Measurements from ENCODE around the gene SPOCK2.

The SPOCK2 gene

DNA sequence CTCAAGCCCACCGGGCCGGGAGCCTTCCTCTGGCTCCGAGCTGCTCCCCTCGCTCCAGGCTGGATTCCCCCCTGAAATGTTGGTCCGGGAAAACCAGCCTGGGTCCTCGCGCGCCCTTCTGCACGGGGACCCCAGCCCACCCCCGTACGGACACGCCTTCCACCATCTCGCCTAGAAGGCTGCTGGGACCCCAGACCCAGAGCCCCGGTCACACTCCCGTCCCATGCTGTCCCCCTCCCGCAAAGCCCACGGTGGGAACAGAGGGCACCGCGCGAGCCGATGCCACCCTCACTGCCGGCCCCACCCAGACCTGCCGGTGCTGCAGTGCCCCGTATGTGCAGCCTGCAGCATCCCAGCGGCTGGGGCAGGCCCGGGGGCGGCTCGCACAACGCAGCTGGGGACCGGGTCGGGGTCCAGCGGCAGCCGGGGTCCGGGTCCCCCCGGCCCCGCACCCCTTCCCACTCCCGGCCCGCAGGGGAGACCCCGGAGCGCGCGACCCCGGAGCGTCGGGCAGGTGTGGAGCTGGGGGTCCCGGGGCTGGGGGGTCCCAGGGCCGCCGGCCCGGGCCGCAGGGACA is 871 bp downstream of the SPOCK2 start:
- DNase-seq: peak; percentile 37

DNA sequence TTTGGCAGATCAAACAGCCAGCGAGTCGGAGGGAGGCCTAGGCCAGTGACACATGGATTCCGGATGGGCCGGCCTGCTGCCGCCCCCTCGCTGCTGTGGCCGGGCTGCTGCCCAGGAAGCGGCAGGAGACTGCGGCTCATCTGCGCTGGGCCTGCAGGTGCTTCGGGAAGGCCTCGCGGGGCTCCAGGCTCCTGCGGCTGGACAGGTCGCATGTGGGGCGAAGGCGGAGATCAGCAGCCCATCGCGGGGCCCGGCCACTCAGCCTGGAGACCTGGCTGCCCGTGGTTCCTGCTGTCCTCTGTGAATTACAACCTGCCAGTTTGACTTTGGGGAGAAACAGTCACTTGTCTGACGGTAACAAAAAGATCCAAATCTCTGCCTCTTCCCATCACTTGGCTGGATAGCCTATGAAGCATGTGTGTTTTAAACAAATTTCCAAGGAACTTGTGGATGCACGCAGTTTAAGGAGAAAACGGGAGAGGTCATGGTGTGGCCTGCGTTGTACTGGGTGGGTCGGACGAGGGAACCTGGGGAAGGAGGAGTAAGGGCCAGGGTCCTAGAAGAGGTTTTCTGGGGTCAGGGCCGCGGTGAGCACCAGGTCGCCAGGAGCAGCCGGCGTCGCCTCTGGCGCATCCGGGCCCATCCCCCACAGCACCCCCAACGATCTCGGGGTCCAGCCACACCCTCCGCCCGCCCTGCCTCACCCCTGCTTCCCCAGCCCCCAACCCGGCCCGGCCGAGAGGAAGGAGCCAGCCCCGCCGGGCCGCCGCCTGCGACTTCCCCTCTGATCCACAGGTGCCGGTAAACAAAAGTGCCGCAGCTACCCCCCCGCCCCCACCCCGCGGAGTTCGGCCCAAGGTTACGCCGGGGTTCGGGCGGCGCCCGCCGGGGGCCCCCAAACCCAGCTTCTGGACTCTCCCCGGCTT is 1.6 kb downstream of the SPOCK2 start:
- peak; percentile 57 for DNase-seq

DNA sequence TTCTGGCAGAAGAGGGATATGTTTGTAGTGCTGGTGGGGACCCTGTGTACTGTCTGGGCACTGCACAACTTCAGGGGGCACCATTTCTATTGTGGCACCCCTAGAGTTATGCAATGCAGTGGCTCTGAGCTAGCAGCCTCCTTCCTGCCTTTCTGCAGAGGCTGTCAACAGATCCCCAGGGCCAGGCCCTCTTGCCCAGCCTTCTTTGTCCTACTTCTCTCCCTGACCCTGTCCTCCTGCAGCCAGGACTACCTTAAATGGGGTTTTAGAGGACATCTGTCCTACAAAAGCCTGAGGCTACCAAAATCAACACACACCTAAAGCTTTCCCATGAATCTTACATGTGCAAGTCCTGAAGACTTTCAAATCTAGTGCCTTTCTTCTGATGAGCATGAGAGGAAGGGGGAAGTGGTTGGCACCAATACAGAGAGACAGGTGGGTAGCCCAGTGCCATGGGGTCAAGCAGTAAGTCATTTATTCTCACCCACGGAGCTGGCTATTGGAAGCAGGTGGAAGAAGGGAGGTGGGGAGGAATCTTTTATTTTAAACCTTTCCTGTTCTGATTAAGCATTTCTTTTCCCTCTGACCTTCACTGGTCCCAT is 2.4 kb downstream of the SPOCK2 start:
- DNase-seq: no peak

DNA sequence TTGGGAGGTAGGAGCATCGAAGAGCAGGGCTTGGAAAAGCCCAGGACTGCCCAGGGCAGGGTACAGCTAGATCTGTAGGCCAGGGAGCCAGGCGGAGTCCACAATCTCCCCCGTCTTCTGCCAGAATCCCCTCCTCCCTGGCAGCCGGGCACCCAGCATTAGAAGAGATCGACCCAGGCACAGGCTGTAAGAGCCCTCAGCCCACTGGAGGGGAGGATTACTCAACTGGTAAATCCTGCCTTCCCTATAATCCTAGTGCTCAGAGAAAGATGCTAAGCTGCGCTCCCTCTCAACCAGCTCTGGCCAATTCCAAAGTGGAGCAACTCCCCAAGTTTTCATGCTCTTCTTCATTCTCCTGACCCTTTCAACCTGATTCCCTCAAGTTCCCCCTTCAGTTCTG is 3.2 kb downstream of the SPOCK2 start:
- no peak for DNase-seq

DNA sequence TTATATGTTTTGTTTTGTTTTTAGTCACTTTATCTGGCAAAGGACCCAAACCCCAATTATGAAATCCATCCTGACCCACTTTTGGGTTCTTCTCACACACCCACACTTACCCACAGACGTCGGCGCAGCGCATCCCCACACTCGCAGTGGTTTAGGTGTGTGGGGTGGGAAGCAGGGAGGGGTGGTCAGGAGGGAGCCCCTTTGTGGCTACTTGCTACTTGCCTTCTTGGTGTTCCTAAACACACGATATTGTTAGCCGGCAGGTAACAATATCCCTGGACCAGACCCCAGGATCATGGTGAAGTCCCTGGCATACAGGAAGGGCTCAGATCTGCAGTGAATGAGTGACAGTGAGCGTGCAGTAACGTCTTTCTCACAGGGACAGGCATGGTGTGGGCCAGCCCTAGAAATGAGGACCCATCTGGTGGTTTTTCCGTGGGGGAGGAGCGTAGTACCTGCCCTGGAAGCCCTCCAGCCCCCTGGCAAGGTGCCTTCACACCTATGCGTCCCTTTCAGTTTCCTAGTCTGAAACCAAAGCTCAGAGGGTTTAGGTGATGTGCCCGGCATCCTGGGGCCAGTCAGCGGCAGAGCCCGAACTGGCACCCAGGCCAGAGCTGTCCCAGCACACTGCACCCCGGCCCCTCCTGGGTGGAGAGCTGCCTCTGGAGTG is 4.4 kb downstream of the SPOCK2 start:
- DNase-seq: peak; percentile 54

DNA sequence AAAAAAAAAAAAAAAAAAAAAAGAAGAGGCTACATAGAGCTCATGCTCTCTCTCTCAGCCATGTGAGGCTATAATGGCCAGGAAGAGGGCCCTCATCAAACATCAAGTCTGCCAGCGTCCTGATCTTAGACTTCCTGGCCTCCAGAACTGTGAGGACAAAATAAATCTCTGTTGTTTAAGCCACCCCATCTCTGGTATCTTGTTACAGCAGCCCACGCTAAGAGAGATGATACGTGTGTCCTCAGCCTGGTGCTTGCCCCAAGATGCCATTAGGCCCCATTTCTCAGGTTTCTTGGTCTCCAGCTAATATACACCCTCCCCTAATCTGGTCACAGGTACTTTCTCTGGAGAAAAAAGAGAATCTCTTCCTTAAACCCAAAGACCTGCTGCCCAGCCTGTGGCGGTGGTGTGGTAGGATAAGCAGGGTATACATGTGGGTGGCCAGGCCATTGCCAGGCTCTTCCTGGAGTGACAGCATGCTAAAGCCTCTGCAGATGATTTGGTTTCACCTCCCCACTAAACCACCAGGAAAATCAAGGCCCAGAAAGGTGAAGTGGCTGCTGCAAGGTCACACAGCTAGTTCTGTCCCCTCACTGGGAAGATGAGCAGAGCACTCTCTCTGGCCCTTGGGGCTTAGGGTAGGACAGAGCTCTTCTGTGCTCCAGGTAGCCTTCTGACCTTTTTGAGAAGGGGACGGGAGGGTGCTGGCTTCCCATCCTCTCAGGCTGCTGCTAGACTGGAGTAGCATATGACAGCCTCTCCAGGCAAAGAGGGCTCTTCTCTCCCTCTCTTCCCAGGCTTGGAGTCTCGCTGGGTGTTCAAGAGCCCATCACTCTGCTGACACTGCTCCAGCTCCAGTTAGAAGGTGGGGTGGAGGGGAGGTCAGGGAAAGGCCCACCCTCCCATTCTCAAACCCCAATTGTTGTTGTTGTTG is 5.2 kb downstream of the SPOCK2 start:
- no peak for DNase-seq

DNA sequence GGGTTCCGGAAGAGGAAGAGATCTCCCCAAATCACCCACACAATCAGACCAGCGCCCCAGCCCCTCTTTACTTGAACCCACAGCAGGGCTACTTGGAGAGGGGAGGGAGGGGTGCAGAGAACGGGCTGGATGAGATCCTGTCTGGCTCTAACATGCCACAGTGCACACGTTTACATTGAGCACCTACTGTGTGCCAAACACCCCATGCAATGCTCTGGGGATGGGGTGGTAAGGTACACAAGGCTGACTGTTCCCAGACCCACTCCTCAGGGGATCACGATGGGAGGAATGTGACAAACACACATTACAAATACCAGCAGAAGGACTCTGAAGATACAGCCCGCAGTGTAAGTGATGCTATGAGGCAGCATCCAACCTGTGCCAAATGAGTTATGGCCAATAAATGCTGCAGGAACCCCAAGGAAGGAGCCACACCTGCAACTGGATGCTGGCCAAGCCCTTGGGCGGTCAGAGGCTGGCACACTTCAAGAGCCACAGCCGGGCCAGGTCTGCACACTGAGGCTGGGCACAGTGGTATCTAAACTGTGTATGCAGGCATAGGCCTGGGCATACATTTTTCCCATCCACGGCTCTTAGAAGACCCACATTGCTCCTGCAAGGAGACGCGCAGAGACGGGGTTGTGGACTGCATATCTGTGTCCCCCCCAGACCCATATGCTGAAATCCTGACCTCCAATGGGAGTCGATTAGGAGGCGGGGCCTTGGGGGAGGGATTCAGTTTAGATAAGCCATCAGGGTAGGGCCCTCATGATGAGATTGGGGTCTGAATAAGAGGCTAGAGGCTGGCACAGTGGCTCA is 6.4 kb downstream of the SPOCK2 start:
- DNase-seq: no peak

DNA sequence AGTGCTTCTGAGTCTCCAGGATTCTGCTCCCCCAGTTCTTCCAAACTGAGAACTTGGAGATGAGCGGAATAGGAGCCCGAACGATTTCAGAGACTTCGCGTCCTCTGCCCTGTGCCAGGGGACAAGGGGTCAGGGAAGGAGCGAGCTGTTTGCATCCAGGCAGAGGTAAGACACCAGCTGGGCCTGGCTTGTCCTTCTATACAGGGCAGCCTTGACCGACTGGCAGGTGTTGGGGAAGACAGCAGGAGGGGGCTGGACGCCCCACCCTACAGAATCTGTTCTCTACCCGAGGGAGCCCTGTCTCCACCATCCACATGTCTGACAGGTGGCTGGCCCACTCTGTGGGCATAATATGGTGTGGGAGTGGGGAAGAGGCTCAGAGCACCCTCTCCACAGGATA is 7.1 kb downstream of the SPOCK2 start:
- DNase-seq: no peak

DNA sequence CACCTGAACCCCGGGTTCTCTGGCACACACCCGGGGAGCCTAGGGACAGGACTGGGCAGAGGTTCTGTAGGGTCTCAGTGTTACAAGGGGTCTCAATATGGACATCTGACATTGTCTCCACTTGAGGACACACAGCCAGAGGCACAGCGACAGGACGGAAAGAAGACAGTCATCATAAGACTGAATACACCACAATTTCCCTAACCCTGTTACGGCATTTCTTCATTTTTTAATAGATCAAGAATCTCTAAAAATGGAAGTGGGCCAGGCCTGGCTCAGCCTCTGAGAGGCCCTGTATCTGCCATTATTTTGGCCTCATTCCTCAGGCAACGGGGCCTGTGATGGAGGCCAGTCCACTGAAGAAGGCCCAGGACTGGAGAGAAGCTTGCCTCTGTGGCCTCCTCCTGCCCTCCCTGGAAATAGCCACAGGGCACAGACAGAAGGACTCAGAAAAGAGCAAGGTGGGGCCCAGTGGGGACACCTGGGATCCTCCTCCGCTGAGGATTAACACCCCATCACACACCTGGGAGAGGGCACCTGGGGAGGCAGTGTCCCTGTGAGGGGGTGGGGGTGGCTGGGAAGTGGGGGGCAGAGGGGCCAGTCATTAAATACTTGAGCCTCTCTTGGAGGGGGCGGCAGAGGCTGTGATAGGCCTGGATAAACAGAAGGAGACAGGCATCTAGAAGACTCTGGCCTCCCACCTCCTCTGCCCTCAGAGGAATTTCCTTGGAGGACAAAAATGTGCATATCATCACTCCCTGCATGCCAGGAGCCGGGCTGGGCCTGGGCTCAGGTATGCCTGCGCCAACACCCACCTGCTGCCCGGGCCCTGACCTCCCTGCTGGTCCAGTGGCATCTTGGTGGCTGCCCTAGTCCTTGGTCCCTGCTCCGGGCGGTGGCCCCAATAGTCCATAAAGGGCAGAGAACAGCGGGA is 8.0 kb downstream of the SPOCK2 start:
- DNase-seq: no peak

DNA sequence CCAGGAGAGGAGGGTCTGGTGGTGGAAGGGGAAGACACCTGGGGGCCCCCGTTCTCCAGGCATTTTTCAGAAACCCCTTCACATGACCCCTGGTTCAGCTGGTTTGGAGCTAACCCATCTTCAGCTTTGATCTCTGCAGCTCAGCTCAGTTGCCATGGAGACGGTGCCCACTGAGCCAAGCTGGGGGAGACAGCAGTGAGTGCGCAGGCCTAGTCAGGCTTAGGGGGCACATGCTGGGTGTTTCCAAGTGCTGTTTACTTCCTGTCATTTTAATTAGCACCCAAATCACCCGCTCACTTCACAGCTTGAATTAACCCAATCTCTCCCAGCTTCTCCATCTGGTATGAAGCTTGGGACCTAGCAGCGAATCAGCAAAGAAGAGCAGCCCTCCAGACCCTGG is 9.0 kb downstream of the SPOCK2 start:
- DNase-seq: peak; percentile 59

DNA sequence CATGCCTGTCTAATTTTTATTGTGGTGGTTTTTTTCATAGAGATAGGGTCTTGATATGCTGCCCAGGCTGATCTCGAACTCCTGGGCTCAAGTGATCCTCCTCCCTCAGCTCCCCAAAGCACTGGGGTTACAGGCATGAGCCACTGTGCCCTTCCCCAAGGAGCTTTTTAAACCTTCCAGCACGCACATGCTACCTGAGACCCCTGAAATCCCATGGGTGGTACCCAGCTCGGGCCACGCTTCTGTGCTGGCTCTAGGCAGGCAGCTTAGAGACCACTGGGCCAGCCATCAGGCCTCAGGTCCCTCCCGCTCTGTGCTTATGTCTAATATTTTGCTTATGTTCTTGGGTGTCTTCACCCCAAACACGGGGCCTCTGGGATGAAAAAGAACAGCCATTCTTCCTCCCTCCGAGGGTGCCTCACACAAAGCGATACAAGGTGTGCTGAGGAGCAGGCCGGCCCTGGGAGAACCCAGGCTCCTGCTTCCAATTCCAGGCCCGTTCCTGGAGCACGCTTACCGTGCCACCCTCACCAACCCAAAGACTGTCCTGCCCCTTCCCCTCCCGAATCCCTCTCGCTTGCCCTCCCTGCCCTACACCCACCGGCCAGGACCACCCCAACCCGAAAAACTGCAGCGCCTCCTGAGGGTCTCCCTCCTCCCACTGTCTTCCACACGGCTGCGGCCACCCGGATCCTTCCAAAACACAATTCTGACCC is 10.9 kb downstream of the SPOCK2 start:
- DNase-seq: no peak

DNA sequence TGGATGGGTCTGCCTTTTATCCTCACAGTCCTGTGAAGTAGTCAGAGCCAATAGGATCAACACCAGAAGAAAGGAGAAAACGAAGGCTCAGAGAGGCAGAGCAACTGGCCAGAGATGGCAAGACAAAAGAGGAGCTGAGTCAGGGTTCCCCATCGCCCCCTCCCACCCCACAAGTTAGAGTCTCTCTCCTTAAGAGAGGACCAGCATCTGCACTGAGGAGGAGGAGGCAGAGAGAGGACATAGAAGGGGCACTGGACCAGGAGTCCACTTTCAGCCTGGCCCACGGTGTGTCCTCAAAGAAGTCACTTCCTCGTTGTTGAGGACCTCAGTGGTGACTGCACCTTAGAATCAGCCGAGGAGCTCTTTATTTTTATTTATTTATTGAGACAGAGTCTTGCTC is 11.6 kb downstream of the SPOCK2 start:
- no peak for DNase-seq

DNA sequence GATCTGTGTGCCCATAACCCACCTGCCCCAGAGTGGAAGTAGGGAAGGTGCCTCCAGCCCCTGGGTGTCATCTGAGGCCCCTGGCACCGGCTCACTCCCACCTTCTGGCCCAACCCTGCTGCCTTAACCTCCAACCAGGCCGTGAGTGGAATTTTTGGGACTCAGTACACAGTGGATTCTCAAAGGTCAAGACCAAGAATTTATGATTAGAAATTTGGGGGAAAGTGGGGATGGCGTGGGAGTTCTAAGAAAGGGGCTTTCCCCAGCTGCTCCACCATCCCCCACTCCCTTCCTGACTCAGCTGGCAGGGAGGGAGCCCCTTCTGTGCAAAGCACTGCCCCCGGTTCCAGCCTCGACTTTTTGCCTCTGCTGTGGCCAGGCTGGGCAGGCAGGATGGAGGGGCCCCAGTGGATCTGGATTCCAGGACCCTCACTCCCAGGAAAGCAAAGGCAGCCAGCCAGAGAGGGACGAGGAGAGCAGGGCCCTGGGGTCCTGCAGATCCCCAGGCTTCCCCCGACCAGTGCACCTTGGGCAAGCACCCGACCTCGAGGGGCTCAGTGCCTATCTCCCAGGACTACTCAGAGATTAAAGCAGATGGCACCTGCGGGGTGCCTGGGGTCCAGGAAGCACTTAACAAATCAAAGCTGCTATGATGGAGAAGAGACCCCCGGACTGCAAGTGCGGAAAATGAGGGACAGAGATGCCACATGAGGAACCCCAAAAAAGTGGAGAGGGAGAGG is 12.8 kb downstream of the SPOCK2 start:
- no peak for DNase-seq

DNA sequence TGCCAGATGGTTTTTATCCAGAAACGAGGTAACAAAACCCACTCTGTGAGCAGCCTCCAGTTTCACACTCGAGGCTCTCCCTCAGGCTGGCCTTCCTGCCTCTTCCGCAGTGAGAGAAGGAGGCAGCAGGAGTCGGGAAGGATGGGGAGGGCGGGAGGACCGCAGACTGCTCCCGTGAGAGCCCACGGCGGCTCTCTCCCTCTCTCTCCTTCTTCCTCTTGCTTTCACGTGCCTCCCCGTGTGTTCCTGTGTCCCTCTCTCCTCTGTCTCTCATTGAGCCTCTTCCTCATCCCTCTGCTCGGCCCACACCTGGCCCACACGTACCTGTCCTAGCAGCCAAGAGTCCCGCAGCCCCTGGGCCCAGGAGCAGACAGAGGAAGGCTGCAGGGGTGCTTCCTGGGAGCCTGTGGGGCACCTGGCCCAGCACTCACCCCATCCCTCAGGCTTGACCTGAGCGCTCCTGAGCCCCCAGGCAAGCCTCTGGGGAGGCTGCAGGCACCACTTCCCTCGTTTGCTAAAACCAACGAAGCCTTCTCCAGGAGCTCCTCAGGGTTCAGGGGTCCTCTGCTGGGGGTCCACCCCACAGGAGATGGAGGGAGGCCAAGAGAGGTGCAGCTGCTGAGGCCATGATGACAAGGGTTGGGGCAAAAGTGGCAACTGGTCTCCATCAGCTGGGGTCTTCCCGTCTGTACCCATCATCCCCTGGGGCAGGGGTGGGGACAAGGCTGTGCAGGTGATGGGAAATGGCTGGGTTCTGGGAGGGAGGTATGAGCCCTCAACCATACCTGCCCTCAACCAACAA is 13.6 kb downstream of the SPOCK2 start:
- no peak for DNase-seq

DNA sequence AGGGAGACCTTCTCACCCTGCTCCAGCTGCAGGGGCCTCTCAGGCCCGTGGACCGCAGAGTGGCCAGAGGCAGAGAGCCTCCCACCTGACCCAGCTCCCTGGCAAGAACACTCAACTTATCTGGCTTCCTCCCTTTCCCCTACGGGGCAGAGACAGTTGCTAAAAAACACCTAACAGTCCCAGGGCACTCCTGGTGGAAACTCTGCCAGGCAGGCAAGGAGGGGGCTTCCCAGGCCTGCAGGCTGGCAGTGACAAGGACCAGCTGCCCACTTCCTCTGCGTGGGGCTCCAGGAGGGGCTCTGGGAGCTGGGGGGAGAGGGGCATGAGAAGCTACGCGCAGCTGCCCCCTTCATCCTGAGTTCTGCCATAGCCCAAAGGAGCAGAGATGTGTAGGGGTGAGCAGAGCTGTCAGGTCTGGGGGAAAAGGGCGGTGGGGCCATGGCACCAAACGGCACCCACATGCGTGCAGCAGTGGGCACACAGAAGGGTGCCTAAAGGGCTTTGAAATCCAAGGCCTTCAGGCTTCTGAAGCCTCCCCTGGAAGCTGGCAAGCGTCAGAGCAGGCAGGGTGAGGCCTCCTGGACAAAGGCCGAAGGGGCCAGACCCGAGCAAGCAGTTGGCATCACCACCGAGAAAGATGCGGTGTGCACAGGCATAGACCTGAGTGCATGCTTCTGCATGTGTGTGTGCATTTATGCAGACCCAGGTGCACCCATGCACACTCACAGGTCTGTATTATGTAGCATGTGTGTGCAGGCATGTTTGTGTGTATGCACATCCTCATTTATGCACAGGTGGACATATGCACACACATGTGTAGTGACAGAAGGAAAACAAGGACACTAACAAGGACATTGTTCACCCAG is 14.4 kb downstream of the SPOCK2 start:
- DNase-seq: no peak

DNA sequence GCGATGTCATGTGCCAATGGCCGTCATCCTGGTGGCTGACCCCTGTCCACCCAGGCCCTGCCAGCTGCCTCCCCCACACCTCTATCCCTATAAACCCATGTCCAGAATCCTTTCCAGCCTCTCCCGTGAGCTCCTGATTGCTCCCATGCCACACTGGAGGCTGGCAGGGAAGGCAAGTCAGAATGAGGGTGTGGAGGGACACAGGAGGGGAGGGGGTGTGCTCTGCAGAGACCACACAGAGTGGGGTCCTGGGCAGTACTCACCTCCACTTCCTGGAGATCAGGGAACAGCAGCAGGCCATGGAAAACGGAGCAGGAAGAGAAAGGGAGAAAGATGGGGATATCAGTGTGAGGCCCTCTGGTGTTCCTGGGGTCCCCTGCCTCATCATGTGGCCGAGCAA is 15.7 kb downstream of the SPOCK2 start:
- DNase-seq: no peak

DNA sequence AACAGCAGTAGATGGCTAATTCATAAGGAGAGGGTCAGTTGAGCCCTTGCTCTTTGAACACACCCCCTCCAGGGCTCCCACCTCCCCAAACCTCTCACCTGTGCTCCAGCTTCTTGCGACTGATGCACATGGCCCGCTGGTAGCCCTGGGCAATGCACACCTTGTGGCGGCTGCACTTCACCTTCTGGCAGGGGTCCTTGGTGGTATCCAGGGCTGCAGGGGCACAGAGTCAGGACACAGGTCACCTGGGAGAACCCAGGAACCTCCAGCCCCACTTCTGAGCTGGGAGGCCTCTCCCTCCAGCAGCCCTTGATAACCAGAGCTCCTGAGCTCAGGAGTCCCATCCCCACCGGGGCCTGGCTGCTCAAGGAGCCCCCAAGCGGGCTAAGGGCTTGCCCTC is 16.3 kb downstream of the SPOCK2 start:
- DNase-seq: no peak
